Right lobe of liver (tissue), 4 donors: Measurements from ENCODE around the gene CCNK.

Source experiments
- POLR2A ChIP-seq: fragments of 450-650 bp; IDR thresholded peaks from one replicate; pipeline ENCODE4 v1.6.1; 2017; ENCODE audit warnings: antibody characterized with exemption, mild to moderate bottlenecking
- TF ChIP-seq, protein P1 (sequence below), 4 donors: fragments of 200-600 bp in 3 of 4; fragments of 450-650 bp in 1 of 4; IDR thresholded peaks; one replicate each; pipeline versions ENCODE4 v1.5.1 to v1.8.0; 2016 to 2022; ENCODE audit warnings: antibody characterized with exemption in 4 of 4, mild to moderate bottlenecking in 2 of 4
- donor health status: DM: no; HTN: no; CAD: no.
- donor health status: DM: no; HTN: no; CAD: no.
- donor health status: DM: no; HTN: yes; CAD: no.

DNA sequence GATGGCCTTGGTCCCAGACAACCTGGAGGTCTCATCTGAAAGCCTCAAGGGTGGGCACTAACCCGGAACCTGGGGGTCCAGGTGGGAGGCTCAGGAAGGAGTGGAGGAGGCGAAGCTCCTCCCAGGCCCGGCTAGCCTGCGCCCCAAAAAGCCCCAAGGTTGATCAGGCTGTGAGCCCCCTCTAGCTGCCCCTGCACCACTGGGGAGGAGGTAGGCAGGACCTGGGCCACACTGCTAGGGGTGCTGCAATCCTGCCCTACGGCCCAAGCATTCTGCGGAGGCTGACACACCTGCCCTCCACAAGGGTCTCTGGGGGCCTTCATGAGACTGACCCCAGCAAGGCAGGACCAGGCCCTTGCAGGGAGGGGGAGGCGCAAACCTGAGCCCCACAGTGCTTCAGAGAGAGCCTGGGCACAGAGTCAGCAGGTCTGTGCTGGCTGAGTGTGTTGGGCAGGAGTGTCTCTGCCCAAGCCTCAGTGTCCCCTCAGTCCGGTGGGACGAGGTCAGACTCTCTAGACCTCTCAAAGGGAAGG, 70.9 kb downstream of the CCNK start:
- TF ChIP-seq, protein P1, sequence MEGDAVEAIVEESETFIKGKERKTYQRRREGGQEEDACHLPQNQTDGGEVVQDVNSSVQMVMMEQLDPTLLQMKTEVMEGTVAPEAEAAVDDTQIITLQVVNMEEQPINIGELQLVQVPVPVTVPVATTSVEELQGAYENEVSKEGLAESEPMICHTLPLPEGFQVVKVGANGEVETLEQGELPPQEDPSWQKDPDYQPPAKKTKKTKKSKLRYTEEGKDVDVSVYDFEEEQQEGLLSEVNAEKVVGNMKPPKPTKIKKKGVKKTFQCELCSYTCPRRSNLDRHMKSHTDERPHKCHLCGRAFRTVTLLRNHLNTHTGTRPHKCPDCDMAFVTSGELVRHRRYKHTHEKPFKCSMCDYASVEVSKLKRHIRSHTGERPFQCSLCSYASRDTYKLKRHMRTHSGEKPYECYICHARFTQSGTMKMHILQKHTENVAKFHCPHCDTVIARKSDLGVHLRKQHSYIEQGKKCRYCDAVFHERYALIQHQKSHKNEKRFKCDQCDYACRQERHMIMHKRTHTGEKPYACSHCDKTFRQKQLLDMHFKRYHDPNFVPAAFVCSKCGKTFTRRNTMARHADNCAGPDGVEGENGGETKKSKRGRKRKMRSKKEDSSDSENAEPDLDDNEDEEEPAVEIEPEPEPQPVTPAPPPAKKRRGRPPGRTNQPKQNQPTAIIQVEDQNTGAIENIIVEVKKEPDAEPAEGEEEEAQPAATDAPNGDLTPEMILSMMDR (IDR thresholded peaks at IDR 0.05) = no peak
- TF ChIP-seq POLR2A = no peak
